ENCODE measurements around the gene CDC14B.
"Not testable (repeated sequence)": the region's sequence is repeated elsewhere in the genome, so short reads cannot be mapped to it uniquely, and the experiment has no call there.

Gene CDC14B

DNA sequence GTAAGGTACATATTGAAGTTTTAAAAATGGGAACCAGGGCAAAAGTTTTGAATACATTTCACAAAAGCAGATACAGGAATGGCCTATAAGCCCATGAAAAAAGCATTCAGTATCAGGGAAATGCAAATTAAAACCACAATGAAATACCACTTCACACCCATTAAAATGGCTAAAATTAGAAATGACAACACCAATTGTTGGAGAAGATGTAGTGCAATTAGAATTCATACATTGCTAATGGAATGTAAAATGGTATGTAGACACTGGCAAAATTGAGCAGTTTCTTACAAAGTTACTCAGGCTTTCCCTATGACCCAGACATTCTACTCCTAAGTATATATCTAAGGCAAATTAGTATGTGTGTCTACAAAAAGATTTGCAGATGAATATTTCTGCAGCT lies 34.2 kb downstream of the CDC14B start:
- no peak for DNase-seq (ENCODE audit: low read depth)

DNA sequence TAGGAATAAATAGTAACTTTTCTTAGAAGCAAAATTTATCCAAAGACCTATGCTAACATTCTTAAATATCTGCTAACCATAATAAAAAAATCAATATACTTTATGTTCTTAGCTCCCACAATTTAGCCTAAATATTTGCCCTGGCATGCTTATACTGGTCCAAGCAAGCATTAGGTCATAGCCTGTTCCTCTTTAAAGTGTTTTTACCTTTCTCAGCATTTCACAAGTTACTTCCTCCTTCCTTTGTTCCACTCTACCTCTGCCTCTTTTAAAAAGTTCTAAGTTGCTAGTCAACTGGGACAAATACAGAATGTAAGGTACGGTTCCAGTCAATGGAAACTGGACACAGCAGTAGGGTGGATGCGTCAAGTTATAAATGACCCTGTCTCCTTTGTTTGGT lies 37.4 kb downstream of the CDC14B start:
- DNase-seq (ENCODE audit: low read depth), result not testable (repeated sequence)

DNA sequence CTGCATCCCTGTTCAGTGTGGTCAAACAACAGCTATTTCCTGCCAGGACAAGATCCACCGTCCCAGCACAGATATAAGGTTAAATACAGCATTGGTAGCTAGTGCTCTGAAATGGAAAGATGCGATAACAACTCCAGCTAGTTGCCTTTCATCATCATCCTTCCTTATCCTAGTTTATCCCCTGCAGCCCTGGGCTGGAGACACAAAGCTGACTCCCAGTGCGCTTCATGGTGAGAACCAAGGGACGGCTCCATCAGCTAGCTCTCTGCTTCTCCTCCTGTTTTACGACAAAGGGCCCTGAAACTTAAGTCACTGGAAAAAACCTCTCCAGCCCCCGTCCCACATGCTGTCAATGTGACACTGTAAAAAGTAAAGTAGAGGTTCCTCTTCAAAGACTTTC lies 37.9 kb downstream of the CDC14B start:
- DNase-seq (ENCODE audit: low read depth), result no peak

DNA sequence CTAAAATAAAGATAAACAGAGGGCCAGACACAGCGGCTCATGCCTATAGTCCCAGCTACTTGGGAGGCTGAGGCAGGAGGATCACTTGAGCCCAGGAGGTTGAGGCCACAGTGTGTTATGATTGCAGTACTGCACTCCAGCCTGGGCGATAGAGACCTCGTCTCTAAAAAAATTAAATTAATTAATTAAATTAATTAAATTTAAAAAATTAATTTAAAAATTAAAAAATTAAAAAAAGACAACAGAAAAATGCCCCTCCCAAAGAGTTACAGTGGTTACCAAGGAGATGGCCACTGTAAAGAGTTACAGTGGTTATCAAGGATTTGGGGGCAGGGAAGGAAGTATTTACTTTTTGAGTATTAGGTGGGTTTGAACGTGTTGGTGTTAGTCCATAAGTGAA lies 38.3 kb downstream of the CDC14B start:
- no peak for DNase-seq (ENCODE audit: low read depth)

DNA sequence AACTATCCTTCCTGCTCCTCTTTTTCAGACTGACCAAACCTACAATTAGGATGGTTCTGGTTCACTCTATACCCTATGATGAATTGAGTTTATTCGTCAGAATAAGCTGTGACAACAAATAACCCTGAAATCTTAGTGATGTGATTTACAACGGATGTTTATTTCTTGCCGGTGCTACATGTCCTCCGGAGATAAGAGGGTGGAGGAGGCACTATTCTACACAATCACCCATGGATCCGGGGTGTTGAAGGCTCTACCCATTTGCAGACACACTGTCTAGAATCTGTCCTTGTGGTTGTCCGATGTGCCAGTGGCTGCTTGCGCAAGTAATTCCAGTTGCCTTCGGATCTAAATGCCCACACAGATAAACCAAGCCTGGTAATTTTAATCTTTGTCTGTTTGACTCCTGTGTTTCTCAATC lies 44.7 kb downstream of the CDC14B start:
- no peak for DNase-seq (ENCODE audit: low read depth)

DNA sequence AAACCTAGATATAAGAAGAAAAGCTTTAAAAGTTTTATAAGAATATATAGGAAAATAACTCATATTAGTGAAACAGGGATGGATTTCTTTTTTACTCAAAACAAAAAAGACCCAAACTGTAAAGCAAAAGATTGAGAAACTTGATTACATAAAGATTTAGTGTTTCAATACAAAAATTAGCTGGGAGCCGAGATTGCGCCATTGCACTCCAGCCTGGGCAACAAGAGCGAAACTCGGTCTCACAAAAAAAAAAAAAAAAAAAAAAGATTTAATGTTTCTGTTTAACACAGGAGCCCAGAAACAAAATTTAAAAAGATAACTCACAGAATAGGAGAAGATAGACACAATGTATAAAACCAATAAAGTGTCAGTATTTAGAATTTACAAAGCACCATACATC lies 45.2 kb downstream of the CDC14B start:
- DNase-seq (ENCODE audit: low read depth), result no peak

DNA sequence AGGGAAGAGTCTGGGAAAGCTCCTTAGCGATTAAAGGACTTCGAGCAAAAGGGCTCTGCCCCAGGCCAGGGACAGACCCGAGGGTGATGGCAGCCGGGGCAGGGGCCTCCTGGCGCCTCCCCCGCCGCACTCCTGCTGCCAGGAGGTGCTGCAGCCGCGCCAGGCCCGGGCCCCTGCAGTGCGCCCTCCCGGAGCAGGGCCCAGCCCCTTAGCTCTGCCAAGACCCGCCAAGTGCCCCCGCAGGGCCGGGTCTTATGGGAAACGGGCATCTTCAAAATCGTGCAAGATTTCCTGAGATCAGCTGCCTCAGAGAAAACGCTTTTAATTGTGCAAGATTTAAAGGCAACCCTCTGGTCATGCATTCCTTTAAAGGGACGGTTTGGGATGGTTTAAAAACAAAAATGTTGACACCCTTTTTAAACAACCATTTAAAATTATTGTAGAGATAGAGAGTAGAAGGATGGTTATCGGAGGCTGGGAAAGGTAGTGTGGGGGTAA lies 52.4 kb downstream of the CDC14B start:
- DNase-seq (ENCODE audit: low read depth), result no peak

DNA sequence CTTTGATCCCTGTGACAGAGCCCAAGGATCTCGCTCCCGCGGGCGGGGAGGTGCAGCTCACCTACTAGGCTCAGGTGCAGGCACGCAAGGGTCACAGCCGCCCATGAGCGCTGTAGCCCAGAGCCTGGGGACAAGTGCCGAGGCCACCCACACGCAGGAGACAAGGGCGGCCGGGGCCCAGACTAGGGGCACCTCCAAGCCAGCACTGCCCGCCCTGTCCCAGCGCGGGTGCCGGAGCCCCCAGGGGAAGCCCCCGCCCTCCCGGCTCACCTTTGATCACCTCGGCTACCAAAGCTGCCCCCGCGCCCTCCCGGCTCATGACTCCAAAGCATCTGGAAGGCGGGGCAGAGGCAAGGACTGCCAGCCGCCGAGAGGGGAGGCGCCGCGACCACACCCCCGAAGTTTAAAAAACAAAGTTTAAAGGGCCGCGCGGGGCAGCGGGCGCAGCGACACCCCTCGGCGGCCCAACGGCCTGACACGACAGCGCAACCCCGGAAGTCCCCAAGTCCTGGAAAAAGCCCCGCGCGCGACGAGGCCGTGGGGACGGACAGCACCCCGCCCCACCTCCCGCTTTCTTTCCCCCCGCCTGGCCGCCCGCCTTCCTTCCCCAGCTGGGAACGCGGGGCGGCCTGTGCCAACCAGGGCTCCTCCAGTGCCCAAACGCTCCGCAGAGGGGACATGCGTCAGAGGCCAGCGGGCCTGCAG lies 53.0 kb downstream of the CDC14B start:
- no peak for DNase-seq (ENCODE audit: low read depth)

DNA sequence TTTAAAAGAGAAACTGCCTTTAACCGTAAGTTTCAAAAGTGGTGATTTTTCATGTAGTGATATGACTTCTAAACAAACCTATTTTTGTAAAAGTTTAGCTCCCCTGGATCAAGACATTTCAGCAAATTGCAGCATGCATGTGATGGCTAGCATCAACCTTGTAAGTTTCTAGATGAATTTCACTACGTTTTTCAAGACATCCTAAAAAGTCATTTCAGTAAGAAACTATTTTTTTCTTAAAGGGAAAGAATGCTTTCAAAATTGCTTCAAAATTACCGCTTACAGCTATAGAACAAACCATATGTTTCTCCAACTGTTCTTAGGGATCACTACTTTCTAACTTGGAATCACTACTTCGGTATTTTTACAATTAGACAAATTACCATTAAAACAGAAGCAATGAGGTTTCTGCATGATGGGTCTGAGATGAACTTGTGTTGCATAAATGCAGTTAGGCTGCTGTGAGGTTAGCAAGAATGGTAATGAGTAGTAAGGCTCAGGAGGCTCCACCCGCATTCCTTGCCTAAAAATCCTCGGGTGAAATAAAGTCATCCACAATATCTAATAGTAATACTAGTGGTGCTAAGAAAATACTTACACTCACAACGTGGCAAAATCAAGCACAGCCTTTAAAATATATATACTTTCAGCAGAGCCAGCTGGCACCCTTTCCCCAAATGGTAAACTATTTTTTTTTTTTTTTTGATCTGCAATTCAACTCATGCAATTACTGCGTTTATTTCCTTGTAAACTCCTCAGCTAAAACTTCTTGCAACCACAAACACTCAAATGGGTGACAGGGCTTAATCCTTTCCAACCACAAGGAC lies 53.8 kb downstream of the CDC14B start:
- no peak for DNase-seq (ENCODE audit: low read depth)

DNA sequence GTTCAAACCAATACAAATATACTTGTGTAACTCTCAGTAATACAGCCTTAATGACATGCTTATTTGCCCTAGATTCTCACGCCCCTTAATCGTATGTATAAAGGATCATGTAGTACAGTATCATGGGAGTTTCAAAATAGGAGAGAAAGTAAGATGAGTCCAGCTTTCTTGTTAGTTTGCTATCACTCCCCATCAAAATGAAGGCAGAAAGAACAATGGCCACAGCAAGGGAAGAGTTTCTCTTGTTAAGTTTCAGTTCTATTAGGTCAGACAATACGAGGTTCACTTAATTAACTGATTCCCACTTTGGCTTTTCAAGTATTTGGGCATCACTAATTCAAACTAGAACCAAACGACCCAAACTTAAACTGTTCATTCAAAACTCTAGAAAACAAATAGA lies 55.4 kb downstream of the CDC14B start:
- DNase-seq (ENCODE audit: low read depth), result no peak

DNA sequence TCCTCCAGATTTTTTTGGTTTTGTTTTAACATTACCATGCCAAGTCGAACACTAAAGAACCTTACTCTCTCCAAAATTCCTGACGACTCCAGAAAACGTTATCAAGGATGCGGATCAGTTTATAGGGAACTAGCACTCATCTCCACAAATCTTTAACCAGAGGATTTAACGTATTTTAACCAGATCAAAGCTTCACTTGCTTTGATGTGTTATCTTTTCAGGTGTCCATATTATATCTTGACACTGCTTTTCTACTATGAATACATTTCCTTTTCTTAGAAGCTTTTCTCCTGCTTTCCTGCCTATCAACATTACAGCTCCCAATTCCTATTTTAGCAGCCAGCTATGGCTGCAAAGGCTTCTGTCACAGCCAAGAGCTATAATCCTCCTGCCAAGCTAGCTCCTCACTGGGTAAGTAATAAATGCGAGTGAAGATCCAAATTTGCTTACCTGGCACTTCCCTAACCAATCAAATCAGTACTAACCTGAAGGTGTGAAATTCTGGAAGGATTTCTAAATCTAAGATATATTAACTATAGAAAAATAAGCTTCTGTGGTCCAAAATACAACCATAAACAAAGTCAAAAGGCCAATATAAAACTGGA lies 60.2 kb downstream of the CDC14B start:
- DNase-seq (ENCODE audit: low read depth), result no peak

DNA sequence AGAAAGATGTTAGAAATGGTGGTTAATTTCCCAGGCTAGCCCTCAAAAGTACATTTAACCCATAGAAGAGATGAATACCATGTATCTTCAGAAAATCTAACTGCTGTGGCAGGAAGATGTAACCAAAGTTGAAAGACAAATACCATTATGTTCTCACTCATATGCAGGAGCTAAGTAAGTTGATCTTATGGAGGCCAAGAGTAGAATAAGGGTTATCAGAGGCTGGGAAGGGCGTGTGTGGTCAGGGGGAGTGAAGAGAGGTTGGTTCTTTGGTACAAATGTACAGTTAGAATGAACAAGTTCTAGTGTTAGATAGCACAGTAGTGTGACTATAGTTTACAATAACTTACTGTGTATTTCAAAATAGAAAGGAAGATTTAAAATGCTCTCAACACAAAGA lies 61.7 kb downstream of the CDC14B start:
- DNase-seq (ENCODE audit: low read depth), result no peak

DNA sequence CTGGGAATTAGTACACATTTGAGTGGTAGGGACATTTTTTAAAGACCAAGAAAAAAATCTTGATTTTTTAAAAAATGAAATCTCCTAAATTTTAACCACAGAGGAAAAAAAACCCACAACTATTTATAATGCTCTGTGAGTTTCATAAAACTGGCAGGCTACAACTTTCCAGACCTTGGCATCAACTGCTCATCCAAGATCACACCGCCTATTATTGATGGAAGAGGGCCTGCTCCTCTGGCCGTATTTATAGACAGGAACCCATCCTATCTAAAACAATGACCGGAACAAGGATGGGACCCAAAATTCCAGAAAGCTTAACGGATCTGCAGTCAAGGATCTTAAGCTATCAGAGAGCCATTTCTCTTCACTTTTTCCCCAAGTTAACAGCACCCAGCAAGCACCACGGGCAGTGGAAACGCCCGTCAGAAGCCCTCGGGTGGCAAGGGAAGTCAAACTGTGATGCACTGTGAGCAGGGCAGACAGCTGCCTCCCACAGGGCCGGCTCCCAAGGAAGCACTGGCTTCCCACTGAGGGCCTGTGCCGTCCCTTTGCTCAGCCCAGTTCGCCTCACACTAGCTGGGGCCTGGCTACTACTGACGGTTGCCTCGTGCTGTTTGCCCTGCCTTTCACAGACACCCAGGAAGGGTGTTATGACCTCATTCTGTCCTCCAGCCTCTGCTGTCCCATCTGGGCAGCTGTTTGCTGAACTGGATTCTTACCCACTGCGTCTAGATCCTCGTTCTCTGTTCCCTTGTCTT lies 62.8 kb downstream of the CDC14B start:
- no peak for DNase-seq (ENCODE audit: low read depth)

DNA sequence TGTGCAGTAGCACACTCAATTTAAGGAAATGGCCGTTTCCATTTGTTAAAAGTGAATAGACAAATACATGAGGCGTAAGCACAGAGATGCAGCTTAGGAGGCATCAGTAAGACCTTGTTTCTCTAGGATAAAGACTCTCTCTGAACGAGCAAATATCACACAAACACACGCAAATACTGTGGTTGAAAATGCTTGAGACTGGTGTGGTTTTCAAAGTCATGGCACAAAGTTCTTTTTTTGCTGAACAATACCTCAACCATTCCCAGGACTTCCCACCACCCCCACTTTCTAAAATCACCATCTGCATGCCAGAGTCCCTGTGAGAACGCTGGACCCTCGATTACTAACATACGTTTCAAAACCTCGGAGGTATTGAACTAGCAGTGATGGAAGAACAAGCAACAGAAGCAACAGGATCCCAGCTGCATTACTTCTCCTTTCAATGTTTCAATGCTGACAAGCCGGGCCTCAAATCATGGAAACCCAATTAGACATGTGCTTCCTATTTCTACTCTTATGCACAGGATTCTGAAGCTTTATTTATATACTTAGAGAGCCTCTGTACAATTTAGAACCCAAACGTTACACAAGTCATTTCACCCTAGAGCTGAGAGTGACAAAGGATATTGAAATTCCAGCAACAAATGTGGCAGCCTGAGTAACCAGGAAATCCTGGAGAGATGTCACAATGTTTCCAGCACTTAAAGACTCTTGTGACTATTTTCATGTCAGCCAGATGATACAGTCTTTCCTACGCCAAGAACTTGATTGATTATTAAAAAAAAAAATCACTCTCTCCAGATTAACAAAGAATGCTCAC lies 63.9 kb downstream of the CDC14B start:
- DNase-seq (ENCODE audit: low read depth), result no peak

DNA sequence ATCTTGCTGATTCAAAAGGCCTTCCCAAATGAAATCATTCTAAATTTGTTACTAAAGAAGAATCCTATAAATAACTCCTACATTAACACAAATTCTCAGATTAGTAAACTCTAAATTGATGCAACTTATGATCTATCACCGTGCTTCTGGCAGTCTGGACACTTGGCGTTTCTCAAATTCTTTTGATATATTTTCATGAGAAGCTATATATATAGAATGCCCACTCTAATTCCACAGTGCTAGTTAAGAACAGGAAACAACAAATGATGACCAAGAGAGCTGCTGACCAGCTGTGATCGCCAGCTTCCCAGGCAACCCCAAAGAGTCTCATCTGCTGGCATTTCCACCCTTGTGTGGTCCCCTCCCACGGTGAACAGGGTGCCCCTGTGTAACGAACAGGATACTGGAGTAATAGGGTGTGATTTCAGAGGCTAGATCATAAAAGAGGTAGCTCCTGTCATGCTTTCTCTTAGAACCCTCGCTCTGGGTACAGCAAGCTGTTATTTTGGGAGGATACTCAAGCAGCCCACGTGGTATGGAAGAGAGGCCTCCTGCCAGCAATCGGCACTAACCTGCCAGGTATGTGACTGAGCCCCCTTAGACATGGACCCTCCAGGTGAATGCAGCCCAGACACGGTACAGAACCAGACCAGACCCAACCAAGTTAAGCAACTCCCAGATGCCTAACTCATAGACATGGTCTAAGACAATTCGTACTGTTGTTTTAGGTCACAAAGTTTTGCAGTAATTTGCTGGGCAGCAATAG lies 64.7 kb downstream of the CDC14B start:
- DNase-seq (ENCODE audit: low read depth), result peak; percentile 38

DNA sequence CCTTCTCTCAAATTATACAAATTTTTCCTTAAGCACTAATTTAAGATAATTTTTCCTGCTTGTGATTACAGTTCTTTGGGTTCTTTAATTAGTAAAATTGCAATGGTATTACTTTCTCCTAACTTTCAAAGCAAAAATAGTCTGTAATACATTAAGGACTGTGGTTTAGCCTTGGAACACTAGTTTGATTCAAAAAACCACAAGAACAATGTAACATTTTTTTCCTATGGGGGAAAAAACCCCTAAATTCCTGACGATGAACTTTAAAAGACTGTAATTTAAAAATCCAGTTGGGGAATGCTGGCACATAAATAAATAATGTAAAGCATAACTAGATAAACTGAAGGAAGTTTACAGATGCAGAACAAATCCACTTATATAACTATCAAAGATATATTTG lies 65.3 kb downstream of the CDC14B start:
- DNase-seq (ENCODE audit: low read depth), result no peak

DNA sequence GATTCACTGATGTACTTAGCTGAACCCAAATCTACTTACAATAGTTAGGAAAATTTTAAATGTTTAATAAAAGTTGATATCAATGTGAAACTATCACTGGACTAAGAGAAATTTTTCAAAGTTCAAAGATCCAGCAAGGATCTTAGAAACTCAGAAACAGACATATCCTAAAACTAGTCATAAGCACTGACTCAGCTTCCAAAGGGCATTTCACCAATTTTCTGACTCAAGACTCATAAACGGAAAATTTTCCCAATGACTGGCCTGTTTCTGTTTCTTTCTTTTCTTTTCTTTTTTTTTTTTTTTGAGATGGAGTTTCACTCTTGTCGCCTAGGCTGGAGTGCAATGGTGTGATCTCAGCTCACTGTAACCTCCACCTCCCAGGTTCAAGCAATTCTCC lies 66.6 kb downstream of the CDC14B start:
- peak; percentile 48 for DNase-seq (ENCODE audit: low read depth)

DNA sequence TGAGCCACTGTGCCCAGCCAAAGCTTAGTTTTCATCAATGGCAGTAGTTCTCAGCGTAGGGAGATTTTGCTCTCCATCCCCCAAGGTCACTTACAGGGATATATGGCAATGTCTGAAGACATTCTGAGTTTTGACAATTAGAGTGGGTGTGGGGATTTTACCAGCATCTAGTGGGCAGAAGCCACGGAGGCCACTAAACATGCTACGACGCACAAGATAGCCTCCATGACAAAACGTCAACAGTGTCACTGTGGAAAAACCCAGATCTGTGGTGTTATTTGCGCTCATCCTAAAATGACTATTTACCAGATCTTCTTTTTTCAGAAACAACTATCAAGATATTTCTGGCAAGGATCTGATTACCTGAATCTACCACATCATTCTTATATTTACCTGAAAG lies 68.2 kb downstream of the CDC14B start:
- DNase-seq (ENCODE audit: low read depth), result no peak

DNA sequence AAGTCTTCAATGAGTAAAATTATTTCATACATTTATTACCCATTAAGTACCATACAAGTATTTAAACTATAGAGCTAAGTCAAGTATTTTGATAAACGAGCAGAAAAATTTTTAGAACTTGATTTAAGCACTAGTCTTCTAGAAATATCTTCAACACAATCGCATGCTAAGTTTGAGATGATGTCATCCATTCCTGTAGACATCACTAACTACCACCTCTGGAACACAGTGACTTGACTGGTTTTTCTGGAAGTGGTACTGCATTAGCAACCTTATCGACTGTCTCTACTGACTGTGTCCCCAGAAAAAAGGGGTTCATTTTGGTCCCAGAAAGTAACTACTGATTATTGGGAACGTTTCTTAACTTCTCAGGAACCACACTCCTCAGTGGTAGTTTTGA lies 69.0 kb downstream of the CDC14B start:
- no peak for DNase-seq (ENCODE audit: low read depth)

DNA sequence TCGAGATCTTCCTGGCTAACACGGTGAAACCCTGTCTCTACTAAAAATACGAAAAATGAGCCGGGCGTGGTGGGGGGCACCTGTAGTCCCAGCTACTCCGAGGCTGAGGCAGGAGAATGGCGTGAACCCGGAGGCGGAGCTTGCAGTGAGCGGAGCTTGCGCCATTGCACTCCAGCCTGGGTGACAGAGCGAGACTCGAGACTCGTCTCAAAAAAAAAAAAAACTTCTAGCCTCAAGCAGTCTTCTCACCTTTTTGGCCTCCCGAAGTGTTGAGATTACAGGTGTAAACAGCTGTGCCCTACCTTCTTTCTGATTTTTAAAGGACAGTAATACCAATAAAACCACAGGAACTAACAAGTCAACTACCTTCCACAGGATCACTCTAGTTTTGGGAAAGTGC lies 76.5 kb downstream of the CDC14B start:
- DNase-seq (ENCODE audit: low read depth), result not testable (repeated sequence)

DNA sequence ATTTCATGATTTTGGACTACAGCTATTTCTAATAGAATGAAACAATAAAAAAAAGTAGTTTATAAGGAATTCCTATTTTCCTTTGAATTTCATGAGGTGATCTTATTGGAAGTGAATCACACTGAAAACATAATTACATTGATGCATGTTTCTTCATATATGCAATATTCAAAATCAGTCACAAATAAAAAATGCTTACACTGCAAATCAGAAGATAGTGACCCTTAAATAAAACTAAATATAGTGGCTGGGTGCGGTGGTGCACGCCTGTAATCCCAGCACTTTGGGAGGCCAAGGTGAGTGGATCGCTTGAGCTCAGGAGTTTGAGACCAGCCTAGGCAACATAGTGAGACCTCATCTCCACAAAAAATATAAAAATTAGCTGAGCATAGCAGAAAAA lies 79.5 kb downstream of the CDC14B start:
- no peak for DNase-seq (ENCODE audit: low read depth)

Data from non-pigmented ciliary epithelial cell (primary cell).